Loucy (cell line): ENCODE data around the gene VIPR2.
"Not testable (repeated sequence)": the region's sequence is repeated elsewhere in the genome, so short reads cannot be mapped to it uniquely, and the experiment has no call there.

Experiments used
- H2AFZ ChIP-seq: fragments of 200-600 bp; sonication (generic); 2 replicates; pipeline ENCODE4 v1.6.0; 2016; ENCODE audit warnings: antibody characterized with exemption, mild to moderate bottlenecking, low read length, moderate library complexity
- H3F3A ChIP-seq: fragments of 200-600 bp; 2 replicates; pipeline ENCODE4 v1.6.0; 2016; ENCODE audit warnings: antibody characterized with exemption, low read depth, mild to moderate bottlenecking
- H3K27me3 ChIP-seq: fragments of 200-600 bp; sonication (generic); 2 replicates; pipeline ENCODE4 v1.6.1; 2014; ENCODE audit warnings: low read length, mild to moderate bottlenecking; ENCODE audit not compliant: insufficient read depth, poor library complexity, severe bottlenecking
- H3K36me3 ChIP-seq: fragments of 200-600 bp; sonication (generic); 2 replicates; pipeline ENCODE4 v1.6.1; 2016; ENCODE audit warnings: low read length; ENCODE audit not compliant: insufficient read depth
- H3K4me1 ChIP-seq: fragments of 200-600 bp; sonication (generic); 2 replicates; pipeline ENCODE4 v1.5.1; 2014; ENCODE audit warnings: low read length, mild to moderate bottlenecking; ENCODE audit not compliant: insufficient read depth, poor library complexity, severe bottlenecking
- H3K4me2 ChIP-seq: fragments of 200-600 bp; sonication (generic); 2 replicates; pipeline ENCODE4 v1.6.0; 2014; ENCODE audit warnings: antibody characterized with exemption, low read length, low read depth, mild to moderate bottlenecking; ENCODE audit not compliant: poor library complexity, severe bottlenecking
- H3K4me3 ChIP-seq: fragments of 200-600 bp; sonication (generic); 2 replicates; pipeline ENCODE4 v1.5.1; 2014; ENCODE audit warnings: low read length, mild to moderate bottlenecking, mixed read lengths; ENCODE audit not compliant: poor library complexity, severe bottlenecking
- H3K79me2 ChIP-seq: fragments of 200-600 bp; sonication (generic); 2 replicates; pipeline ENCODE4 v1.6.1; 2014; ENCODE audit warnings: low read length; ENCODE audit not compliant: insufficient read depth
- H3K9ac ChIP-seq: fragments of 200-600 bp; sonication (generic); 2 replicates; pipeline ENCODE4 v1.6.0; 2014; ENCODE audit warnings: mild to moderate bottlenecking, low read depth, low read length, moderate library complexity; ENCODE audit not compliant: poor library complexity, severe bottlenecking
- H3K9me2 ChIP-seq: fragments of 200-600 bp; sonication (generic); replicated peaks from 2 replicates; pipeline ENCODE4 v1.6.1; 2016; ENCODE audit warnings: low read depth, low read length, mixed read lengths
- H3K9me3 ChIP-seq: fragments of 200-600 bp; sonication (generic); 2 replicates; pipeline ENCODE4 v1.6.1; 2014; ENCODE audit warnings: mild to moderate bottlenecking, antibody characterized with exemption, low read length, low read depth; ENCODE audit not compliant: insufficient read depth
- H4K20me1 ChIP-seq: fragments of 200-600 bp; sonication (generic); 2 replicates; pipeline ENCODE4 v1.6.0; 2014; ENCODE audit warnings: antibody characterized with exemption, low read length, mild to moderate bottlenecking; ENCODE audit not compliant: insufficient read depth, poor library complexity, severe bottlenecking
- EZH2phosphoT487 ChIP-seq: fragments of 200-600 bp; IDR thresholded peaks from 2 replicates; pipeline ENCODE4 v1.6.1; 2018; ENCODE audit warnings: antibody characterized with exemption, mild to moderate bottlenecking, moderate library complexity, borderline replicate concordance
- TF ChIP-seq, protein P1 (sequence below): fragments of 200-600 bp; sonication (generic); conservative IDR thresholded peaks from 2 replicates; pipeline ENCODE4 v1.5.1; 2014; ENCODE audit warnings: mild to moderate bottlenecking, antibody characterized with exemption, low read length

VIPR2 gene

DNA sequence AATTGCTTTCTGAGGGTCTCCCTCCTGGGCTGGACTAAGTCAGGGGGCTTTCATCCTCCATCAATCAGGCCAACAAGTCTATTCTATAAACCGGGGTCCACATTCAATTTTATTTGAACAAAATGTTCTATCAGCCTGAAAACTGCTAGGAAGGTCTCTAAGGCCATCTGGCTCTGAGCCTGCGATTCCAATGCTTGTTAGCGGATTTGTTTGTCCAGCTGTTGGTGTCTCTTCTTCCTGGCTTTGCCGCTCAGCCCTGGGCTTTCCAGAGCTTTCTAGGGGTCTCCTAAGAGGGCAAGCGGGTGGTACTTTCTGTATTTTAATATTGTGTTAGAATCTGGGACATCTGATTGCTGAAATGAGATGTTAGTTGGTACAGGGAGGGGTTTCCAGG lies 136.7 kb downstream of the VIPR2 start:
- no peaks in the 10 kb centered on the region for H3K79me2 ChIP-seq
- no peak for TF ChIP-seq EZH2phosphoT487
- TF ChIP-seq, protein P1, sequence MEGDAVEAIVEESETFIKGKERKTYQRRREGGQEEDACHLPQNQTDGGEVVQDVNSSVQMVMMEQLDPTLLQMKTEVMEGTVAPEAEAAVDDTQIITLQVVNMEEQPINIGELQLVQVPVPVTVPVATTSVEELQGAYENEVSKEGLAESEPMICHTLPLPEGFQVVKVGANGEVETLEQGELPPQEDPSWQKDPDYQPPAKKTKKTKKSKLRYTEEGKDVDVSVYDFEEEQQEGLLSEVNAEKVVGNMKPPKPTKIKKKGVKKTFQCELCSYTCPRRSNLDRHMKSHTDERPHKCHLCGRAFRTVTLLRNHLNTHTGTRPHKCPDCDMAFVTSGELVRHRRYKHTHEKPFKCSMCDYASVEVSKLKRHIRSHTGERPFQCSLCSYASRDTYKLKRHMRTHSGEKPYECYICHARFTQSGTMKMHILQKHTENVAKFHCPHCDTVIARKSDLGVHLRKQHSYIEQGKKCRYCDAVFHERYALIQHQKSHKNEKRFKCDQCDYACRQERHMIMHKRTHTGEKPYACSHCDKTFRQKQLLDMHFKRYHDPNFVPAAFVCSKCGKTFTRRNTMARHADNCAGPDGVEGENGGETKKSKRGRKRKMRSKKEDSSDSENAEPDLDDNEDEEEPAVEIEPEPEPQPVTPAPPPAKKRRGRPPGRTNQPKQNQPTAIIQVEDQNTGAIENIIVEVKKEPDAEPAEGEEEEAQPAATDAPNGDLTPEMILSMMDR = no peak
- H3K36me3 ChIP-seq = no peaks in the 10 kb centered on the region
- no peak overlapping the region for H2AFZ ChIP-seq
- no peak overlapping the region for H3K4me2 ChIP-seq
- no peaks in the 10 kb centered on the region for H3K4me1 ChIP-seq
- H3K9ac ChIP-seq = no peak overlapping the region
- H3F3A ChIP-seq = no peaks in the 10 kb centered on the region
- no peaks in the 10 kb centered on the region for H3K27me3 ChIP-seq
- peaks cover 8% of the 10 kb centered on the region; the same call in 1 of the 2 replicates for H3K9me3 ChIP-seq
- H4K20me1 ChIP-seq = no peaks in the 10 kb centered on the region
- no peak overlapping the region for H3K4me3 ChIP-seq
- H3K9me2 ChIP-seq = no peaks in the 10 kb centered on the region

DNA sequence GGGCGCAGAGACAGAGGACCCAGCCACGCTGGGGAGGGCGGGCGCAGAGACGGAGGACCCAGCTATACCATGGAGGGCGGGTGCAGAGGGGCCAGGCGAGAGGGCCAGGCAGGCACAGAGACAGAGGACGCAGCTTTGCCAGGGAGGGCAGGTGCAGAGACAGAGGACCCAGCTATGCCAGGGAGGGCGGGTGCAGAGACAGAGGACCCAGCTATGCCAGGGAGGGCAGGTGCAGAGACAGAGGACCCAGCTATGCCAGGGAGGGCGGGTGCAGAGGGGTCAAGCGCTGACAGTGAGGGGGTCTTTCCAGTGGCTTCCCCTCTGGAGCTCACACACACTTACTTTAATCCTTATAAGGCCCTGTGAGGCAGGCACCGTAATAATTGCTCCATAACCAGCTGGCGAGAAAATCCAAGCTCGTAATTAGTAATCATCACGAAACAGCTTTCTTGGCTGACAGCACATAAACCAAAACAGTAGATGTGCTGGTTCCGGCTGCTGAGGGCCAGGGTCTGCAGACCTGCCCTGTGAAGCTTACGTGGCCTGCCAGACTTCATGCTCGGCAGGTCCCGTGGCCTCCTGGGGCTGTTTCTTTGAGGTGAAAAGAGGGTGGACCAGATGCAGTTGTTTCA lies 137.2 kb downstream of the VIPR2 start:
- no peak for TF ChIP-seq EZH2phosphoT487
- TF ChIP-seq, protein P1 = no peak
- no peak overlapping the region for H2AFZ ChIP-seq
- H4K20me1 ChIP-seq = no peaks in the 10 kb centered on the region
- no peaks in the 10 kb centered on the region for H3K79me2 ChIP-seq
- H3K9me3 ChIP-seq = peaks cover 8% of the 10 kb centered on the region; the same call in 1 of the 2 replicates
- no peaks in the 10 kb centered on the region for H3K27me3 ChIP-seq
- no peaks in the 10 kb centered on the region for H3K9me2 ChIP-seq
- H3K4me3 ChIP-seq = no peak overlapping the region
- no peak overlapping the region for H3K4me2 ChIP-seq
- no peaks in the 10 kb centered on the region for H3F3A ChIP-seq
- H3K36me3 ChIP-seq = no peaks in the 10 kb centered on the region
- H3K9ac ChIP-seq = no peak overlapping the region
- no peaks in the 10 kb centered on the region for H3K4me1 ChIP-seq

DNA sequence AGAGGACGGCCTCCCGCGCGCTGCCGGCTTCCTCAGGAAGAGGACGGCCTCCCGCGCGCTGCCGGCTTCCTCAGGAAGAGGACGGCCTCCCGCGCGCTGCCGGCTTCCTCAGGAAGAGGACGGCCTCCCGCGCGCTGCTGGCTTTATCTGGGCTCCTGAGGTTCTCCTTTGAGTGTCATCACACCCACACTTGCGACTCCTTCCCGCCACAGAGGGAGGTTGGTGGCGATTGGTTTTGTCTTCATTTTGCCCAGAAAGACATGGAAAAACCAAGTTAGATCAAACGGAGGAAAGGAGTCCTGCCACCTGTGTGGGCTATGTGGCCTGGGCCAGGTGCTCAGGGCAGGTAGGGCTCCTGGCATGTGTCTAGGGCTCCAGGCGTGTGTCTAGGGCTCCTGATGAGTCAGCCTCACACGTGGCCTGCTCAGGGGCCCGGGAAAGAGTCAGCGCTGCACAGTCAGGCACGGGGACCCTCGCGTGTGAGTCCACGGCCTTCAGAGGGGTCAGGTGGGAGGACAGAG lies 138.0 kb downstream of the VIPR2 start:
- Histone ChIP-seq H3K9me3 (peaks cover 16% of the 10 kb centered on the region; the same call in 1 of the 2 replicates), H3F3A (no peaks in the 10 kb centered on the region), H3K4me1 (no peaks in the 10 kb centered on the region), H3K4me2 (no peak overlapping the region), H3K36me3 (no peaks in the 10 kb centered on the region), H3K9ac (no peak overlapping the region), H4K20me1 (no peaks in the 10 kb centered on the region), H3K27me3 (no peaks in the 10 kb centered on the region), H2AFZ (no peak overlapping the region), H3K9me2 (no peaks in the 10 kb centered on the region), H3K79me2 (no peaks in the 10 kb centered on the region), H3K4me3 (no peak overlapping the region)
- TF ChIP-seq, protein P1 = no peak
- no peak for TF ChIP-seq EZH2phosphoT487

DNA sequence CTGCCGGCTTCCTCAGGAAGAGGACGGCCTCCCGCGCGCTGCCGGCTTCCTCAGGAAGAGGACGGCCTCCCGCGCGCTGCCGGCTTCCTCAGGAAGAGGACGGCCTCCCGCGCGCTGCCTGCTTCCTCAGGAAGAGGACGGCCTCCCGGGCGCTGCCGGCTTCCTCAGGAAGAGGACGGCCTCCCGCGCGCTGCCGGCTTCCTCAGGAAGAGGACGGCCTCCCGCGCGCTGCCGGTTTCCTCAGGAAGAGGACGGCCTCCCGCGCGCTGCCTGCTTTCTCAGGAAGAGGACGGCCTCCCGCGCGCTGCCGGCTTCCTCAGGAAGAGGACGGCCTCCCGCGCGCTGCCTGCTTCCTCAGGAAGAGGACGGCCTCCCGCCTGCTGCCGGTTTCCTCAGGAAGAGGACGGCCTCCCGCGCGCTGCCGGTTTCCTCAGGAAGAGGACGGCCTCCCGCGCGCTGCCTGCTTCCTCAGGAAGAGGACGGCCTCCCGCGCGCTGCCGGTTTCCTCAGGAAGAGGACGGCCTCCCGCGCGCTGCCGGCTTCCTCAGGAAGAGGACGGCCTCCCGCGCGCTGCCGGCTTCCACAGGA lies 138.6 kb downstream of the VIPR2 start:
- H3K9me2 ChIP-seq, H2AFZ ChIP-seq, H3F3A ChIP-seq, H3K4me2 ChIP-seq, H4K20me1 ChIP-seq, H3K79me2 ChIP-seq, H3K4me1 ChIP-seq, H3K36me3 ChIP-seq, H3K4me3 ChIP-seq, H3K27me3 ChIP-seq, H3K9ac ChIP-seq: not testable (repeated sequence)
- H3K9me3 ChIP-seq = peaks cover 20% of the 10 kb centered on the region; the same call in 1 of the 2 replicates
